HG03175 (cell line): ENCODE results near the gene GFOD1.
A peak's percentile ranks its signal among the peaks of the same experiment; 100 is the strongest.

Source experiments
- ATAC-seq: cut with Tn5 transposase; IDR thresholded peaks from one replicate; pipeline ENCODE4 v1.9.1; 2021; ENCODE audit warnings: mild to moderate bottlenecking, moderate library complexity; ENCODE audit not compliant: unreplicated experiment

Gene GFOD1

DNA sequence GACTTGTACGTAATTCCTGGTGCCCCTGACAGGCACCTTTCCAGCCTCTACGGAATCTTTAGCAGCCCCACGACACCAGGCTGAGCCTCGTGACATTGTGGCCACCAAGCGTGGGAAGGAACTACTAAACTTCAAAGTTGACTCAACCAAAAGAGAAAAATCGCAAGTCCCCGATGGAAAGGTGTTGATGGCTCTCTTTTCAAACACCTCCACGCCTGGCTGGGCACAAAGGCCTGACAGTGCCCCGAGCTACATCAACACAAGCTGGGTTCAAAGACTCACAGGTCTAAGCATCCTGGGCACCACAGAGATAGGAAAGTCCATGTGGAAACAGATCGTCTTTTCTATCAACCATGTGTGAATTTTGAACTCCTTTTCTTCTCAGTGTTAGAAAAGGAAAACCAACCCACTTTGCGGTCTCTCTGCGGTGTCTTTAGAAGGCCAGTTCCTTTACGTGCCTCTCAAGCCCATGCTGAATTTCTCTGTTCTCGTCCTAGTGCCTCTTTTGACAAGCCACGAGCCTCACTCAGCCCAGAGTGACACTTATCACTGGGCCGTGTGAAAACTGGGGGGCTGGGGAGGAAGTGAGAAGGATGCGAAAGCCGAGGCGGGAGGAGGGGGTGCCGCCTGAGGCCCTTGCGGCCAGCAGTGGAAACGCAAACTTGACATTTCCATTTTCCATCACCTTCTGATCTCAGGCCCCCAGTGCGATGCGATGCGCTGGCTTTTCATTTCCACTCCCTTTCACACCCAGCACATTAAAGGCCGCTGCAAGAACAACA lies 59.4 kb downstream of the GFOD1 start:
- peak; percentile 64 for ATAC-seq

DNA sequence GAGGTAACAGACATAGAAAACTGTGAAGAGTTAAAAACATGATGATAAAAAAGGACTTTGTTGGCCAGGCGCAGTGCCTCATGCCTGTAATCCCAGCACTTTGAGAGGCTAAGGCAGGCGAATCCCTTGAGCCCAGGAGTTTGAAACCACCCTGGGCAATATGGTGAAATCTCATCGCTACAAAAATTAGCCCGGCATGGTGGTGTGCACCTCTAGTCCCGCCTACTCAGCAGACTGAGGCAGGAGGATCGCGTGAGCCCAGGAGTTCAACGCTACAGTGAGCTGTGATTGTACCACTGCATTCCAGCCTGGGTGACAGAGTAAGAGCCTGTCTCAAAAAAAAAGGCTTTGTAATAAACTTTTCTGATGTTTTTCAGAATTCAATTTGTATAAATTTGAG lies 60.1 kb downstream of the GFOD1 start:
- peak; percentile 21 for ATAC-seq

GRCh38 chr6:13425943-13426931 lies 61.2 kb downstream of the GFOD1 start:
- no peak for ATAC-seq

DNA sequence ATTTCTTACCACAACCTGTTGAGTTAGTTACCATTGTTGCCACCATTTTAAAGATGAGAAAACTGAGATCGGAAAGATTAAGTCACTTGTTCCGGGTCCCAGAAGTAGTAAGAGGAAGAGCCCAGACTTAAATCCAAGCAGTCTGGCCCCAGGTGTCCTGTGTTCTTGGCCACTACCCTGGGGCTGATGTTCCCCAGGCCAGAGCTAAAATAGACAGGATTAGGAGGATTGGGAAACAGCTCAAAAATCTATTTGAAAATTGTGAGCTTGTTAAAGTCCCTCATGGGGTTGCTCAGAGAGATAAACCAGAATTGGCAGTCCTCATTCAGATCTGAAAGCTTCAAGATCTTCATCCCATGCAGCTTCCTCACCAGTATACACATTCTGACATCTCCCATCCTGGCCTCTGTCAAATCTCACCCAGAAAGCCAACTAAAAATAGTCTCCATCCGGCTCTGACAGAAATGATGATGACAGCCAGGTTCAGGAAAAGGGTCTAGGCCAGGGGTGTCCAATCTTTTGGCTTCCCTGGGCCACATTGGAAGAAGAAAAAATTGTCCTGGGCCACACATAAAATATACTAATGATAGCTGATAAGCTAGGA lies 62.0 kb downstream of the GFOD1 start:
- no peak for ATAC-seq

- ATAC-seq, result no peak
Observed at GRCh38 chr6:13423252-13423651, 64.1 kb downstream of the GFOD1 start.

DNA sequence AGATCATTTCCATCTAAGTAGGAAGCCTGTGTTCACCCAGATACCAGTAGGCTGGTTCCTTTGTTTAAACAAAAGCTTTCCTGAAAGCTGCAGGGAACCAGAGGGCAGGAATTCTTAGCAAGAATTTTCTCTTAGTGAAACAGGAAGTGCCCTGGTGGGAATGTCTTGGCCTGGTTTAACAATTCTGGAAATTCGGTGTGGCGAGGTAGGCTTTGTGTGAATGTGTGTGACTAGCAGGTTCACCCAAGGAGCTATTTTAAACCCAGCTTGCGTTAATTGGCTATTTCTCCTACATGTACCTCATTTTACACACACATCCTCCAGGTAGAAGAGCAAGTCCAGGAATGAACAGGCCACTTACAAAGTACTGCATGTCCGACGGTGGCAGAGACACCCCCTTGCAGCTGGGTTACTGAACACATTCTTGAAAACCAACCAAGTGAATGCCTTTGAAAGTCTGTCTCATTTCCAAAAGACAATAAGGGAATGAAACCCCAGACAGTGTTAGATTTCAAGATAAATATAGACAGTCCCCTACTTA lies 64.6 kb downstream of the GFOD1 start:
- ATAC-seq, result no peak

GRCh38 chr6:13421425-13422059 lies 65.9 kb downstream of the GFOD1 start:
- no peak for ATAC-seq

DNA sequence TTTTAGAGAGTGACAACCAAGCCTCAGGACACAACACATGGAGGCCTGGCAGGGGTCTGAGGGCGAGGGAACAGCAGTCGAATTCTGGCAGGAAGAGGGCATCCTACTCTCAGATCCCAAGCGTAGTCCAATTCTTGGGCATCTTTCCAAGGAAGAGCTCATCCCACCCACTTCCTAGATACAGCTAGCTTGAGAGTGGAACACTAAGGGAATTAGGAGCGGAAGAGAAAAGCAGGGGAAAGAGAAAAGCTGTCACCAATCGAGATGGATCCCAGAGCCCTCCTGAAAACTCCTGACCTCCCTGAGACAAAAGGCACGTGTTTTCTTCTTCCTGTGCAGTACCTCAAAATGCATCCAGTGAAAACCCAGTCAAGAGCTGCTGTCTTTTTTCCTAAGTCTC lies 67.1 kb downstream of the GFOD1 start:
- ATAC-seq, result no peak

DNA sequence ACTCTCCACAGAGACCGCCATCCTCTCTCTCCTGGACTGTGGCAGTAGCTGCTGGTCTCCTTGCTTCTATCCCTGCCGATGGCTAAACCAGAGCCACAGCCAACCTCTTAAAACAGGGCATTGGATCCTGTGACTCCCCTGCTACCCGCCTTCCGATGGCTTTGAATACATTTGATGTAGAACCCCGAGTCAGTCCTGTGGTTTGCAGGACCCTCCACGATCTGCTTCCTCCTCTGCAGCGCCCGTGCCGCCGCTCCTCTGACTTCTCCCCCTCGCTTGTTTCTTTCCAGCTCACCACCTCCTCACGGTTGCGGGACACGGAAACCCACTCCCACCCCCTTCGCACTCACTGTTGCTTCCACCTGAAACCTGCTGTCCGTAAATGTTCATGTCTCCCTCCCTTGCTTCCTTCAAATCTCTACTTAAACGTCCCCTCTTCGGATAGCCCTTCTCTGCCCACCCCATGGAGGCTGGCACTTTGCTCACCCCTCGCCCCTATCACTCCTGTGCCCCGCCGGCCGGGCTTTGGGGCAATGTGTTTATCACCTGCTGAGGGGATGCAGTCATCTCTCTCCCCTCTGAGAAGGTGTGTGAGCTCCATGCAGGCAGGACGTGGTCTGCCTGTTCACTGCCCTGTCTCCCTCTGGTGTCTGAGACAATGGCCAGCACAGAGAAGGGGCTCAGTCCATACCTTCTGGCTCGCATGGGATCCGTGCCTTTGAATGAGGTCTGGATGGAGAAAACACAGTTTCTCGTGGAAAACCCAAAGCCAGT lies 67.8 kb downstream of the GFOD1 start:
- no peak for ATAC-seq

- ATAC-seq, result no peak
Observed at GRCh38 chr6:13418844-13419243, 68.6 kb downstream of the GFOD1 start.

DNA sequence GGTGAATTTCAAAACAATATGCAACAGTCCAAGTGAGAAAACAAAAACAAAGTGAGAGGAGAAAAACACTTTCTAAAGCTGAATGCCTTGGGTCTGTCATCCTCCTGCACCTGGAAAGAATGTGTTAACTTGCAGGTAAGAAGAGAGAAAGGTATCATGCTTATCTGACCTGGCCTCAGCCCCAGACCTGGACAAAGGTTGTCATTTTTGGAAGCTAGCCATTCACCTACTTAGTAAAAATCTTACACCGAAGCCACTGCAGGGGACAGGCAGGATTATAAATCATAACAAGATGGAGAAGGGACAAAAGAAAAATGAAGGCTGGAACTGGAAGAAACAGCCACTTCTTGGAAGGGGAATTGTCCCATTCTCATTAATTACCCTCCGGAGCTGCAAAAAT lies 69.4 kb downstream of the GFOD1 start:
- no peak for ATAC-seq

- no peak for ATAC-seq
Observed at GRCh38 chr6:13417431-13417830, 70.0 kb downstream of the GFOD1 start.

DNA sequence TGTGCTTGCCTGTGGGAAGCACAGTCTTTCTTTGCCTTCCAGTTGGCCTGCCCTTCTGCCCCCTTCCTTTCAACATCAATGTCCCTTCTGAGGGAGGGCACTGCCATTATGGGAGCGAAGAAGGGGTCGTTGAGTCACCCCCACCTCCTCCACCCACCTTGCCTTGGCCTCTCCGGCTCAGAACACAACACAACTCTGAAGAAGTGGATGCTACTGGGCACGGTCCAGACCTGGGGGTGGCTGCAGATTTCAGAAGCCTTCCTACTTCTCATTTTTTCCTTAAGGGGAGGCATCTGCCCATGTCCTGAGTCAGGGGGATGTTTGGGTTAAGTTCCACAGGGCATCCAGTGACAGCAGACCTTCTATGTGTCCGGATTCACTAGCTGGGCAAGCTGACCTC lies 72.1 kb downstream of the GFOD1 start:
- ATAC-seq, result no peak

DNA sequence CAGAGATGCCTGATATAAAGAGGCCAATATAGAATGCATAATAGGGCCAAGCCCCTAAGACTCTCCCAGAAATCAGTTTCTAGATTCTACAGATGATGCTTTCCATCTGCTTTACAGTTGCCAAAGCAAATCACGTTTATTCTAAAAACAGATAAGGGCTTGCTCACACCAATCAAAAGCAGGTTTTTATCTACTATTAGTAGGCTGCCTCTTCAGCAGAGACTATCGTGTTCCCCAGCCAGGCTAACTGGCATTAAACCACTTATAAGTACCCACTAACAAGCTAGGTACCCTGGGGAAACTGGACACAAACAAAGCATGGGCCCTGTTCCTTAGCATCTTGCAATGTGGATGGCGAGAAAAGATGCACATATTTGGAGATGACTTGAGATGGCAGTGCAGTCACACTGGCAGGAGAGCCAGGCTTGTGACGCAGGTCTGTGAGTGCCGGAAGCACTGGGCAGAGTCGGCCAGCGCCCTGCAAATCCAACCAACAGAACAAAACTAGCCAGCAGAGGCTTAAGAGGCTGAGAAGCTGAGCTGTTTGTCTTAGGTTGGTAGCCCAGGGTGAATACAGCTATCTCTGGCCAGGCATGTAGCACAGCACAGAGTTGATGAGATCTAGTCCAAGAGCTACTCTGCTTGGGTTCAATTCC lies 73.4 kb downstream of the GFOD1 start:
- ATAC-seq, result no peak

- ATAC-seq, result no peak
Observed at GRCh38 chr6:13413466-13413862, 73.9 kb downstream of the GFOD1 start.

DNA sequence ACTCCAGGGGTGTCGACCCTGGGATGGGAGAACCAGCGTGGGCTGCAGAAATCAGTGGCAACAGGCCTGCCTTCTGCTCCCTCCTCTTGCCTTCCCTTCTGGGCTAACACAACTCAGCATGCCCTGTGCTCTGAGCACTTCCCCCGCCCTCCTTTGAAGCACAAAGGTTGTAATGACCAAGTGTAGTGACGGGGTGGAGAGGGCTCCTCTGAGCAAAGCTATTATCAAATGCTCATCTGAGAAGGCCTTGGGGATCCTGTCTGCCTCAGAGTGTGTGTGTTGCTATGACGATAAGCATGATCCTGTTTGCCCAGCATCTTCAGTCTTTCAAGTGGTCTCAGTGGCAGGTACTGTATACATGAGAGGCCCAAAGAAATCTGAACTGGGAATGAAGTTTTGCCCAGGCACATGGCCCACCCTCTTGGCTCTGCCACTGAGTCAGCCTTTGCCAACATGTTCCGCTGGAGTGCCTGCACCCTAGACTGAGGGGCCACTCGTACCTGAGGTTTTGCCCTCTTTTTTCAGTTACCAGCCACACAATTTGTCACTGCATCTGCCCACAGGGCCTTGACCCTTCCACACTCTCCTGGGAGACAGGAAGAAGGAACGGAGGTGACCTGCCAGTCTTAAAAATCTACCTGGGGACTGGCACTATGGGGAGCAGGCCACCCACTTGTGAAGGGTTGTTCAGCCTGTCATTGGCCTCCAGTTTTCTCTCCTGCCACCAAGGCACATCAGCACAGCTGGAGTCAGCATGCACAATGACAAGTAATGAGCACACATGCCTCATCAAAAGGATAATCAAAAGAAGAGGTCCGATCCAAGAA lies 74.5 kb downstream of the GFOD1 start:
- no peak for ATAC-seq

DNA sequence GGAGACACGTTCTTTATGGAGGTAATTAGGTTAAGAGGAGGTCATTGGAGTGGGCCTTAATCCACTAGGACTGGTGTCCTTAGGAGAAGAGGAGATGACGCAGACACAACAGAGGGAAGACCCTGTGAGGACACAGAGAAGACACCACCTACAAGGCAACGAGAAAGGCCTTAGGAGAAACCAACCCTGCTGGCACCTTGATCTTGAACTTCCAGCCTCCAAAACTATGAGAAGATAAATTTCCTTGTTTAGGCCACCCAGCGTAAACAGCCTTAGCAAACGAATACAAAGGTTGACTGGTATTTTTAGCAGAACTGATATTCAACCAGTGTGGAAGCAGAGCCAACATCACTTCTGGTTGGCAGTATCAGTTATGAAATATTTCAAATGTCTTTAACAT lies 75.2 kb downstream of the GFOD1 start:
- no peak for ATAC-seq

- no peak for ATAC-seq
Observed at GRCh38 chr6:13411484-13411883, 75.9 kb downstream of the GFOD1 start.

- ATAC-seq, result no peak
Observed at GRCh38 chr6:13409991-13410390, 77.4 kb downstream of the GFOD1 start.
